Measurements from ENCODE around the gene E2F7.
"Not testable (repeated sequence)": the region's sequence is repeated elsewhere in the genome, so short reads cannot be mapped to it uniquely, and the experiment has no call there.

E2F7 gene

GRCh38 chr12:77092227-77092626 lies 26.9 kb upstream of the E2F7 start:
- H3K79me2 ChIP-seq (ENCODE audit: control insufficient read depth, insufficient read depth, low read length, unreplicated experiment); H3K27ac ChIP-seq (ENCODE audit: low read depth, low read length); H3K36me3 ChIP-seq (ENCODE audit: insufficient read depth, low read length); H3K4me1 ChIP-seq (ENCODE audit: control insufficient read depth, insufficient read depth, low read length, unreplicated experiment); H3K4me3 ChIP-seq (ENCODE audit: low read depth, low read length); H3K27me3 ChIP-seq (ENCODE audit: insufficient read depth, low read length); H2AFZ ChIP-seq (ENCODE audit: low read length, unreplicated experiment): not testable (repeated sequence)

DNA sequence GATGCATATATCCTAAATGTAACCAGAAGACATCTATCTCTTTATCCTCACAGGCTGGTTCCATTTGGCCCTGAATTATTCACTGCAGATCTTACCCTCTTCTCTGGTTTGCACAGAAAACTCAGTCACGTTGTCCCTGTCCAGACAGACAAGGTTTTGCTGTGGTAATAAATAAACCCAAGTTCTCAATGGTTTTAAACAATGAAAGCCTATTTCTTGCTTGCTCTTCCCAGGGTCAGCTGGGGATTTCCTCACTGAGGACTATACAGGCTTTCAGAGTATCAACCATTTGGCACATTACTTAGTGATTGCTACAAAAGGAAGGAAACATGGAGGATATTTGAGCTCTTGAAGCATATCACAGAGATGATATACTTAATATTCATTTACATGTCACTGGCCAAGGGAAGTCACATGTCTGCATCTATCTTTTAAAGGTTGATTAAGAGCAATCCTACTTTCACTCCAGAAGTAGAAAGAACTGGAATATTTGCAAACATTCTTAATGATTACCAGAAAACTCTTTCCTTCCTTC lies 24.4 kb upstream of the E2F7 start:
- no peaks in the 10 kb centered on the region for H3K36me3 ChIP-seq (ENCODE audit: insufficient read depth, low read length)
- no peak overlapping the region for H3K27ac ChIP-seq (ENCODE audit: low read depth, low read length)
- no peak overlapping the region for H2AFZ ChIP-seq (ENCODE audit: low read length, unreplicated experiment)
- no peak overlapping the region for H3K4me3 ChIP-seq (ENCODE audit: low read depth, low read length)
- no peaks in the 10 kb centered on the region for H3K27me3 ChIP-seq (ENCODE audit: insufficient read depth, low read length)
- H3K79me2 ChIP-seq (ENCODE audit: control insufficient read depth, insufficient read depth, low read length, unreplicated experiment) = no peaks in the 10 kb centered on the region
- no peaks in the 10 kb centered on the region for H3K4me1 ChIP-seq (ENCODE audit: control insufficient read depth, insufficient read depth, low read length, unreplicated experiment)

DNA sequence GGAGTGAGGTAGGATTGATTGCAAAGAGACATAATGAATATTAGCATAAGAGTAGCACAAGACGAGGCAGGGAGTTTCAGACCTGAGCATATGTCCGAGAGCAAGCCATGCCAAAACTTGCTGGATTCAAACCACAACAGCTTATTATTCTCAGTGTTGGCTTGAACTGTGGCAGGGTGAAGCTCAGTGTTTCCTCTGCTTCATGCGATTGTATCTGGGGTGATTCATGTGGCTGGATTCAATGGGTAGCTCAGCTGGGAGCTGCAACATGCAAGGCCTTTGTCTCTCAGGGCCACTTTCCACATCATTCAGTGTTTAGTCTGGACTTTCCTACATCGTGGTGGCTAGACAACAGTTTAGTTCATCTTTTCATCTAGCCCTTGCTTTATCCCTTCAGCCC lies 22.1 kb upstream of the E2F7 start:
- H3K27ac ChIP-seq (ENCODE audit: low read depth, low read length) = no peak overlapping the region
- no peaks in the 10 kb centered on the region for H3K4me1 ChIP-seq (ENCODE audit: control insufficient read depth, insufficient read depth, low read length, unreplicated experiment)
- no peaks in the 10 kb centered on the region for H3K79me2 ChIP-seq (ENCODE audit: control insufficient read depth, insufficient read depth, low read length, unreplicated experiment)
- H3K27me3 ChIP-seq (ENCODE audit: insufficient read depth, low read length) = no peaks in the 10 kb centered on the region
- H3K4me3 ChIP-seq (ENCODE audit: low read depth, low read length) = no peak overlapping the region
- H3K36me3 ChIP-seq (ENCODE audit: insufficient read depth, low read length) = no peaks in the 10 kb centered on the region
- H2AFZ ChIP-seq (ENCODE audit: low read length, unreplicated experiment) = no peak overlapping the region

GRCh38 chr12:77082021-77082420 lies 16.7 kb upstream of the E2F7 start:
- Histone ChIP-seq H3K27me3 (ENCODE audit: insufficient read depth, low read length) (no peaks in the 10 kb centered on the region), H3K36me3 (ENCODE audit: insufficient read depth, low read length) (no peaks in the 10 kb centered on the region), H3K4me1 (ENCODE audit: control insufficient read depth, insufficient read depth, low read length, unreplicated experiment) (no peaks in the 10 kb centered on the region), H3K4me3 (ENCODE audit: low read depth, low read length) (no peak overlapping the region), H3K79me2 (ENCODE audit: control insufficient read depth, insufficient read depth, low read length, unreplicated experiment) (no peaks in the 10 kb centered on the region), H2AFZ (ENCODE audit: low read length, unreplicated experiment) (no peak overlapping the region), H3K27ac (ENCODE audit: low read depth, low read length) (no peak overlapping the region)

DNA sequence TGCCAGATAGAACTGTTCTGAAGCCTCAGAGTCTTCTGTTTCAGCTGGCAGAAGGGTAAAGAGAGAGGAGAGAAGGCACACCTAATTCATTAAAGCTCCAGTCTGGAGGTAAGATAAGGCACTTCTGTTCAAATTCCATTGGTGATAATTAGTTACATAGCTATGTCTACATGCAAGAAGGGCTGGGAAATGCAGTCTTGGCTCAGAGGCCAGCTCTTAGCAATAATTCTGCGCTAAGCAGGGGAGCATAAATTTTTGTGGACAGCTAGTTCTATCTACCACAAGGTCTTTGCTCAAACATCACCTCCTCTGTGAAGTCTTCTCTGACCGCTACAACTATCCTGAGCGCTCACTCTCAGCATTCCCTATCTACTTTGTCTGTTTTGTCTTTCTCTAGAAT lies 14.3 kb upstream of the E2F7 start:
- no peaks in the 10 kb centered on the region for H3K79me2 ChIP-seq (ENCODE audit: control insufficient read depth, insufficient read depth, low read length, unreplicated experiment)
- no peak overlapping the region for H3K27ac ChIP-seq (ENCODE audit: low read depth, low read length)
- no peaks in the 10 kb centered on the region for H3K27me3 ChIP-seq (ENCODE audit: insufficient read depth, low read length)
- H3K4me1 ChIP-seq (ENCODE audit: control insufficient read depth, insufficient read depth, low read length, unreplicated experiment) = no peaks in the 10 kb centered on the region
- no peaks in the 10 kb centered on the region for H3K36me3 ChIP-seq (ENCODE audit: insufficient read depth, low read length)
- no peak overlapping the region for H3K4me3 ChIP-seq (ENCODE audit: low read depth, low read length)
- H2AFZ ChIP-seq (ENCODE audit: low read length, unreplicated experiment) = no peak overlapping the region

GRCh38 chr12:77078231-77078630 lies 12.9 kb upstream of the E2F7 start:
- Histone ChIP-seq H2AFZ (ENCODE audit: low read length, unreplicated experiment) (no peak overlapping the region), H3K4me1 (ENCODE audit: control insufficient read depth, insufficient read depth, low read length, unreplicated experiment) (no peaks in the 10 kb centered on the region), H3K27me3 (ENCODE audit: insufficient read depth, low read length) (no peaks in the 10 kb centered on the region), H3K79me2 (ENCODE audit: control insufficient read depth, insufficient read depth, low read length, unreplicated experiment) (no peaks in the 10 kb centered on the region), H3K36me3 (ENCODE audit: insufficient read depth, low read length) (no peaks in the 10 kb centered on the region), H3K27ac (ENCODE audit: low read depth, low read length) (no peak overlapping the region), H3K4me3 (ENCODE audit: low read depth, low read length) (no peak overlapping the region)

DNA sequence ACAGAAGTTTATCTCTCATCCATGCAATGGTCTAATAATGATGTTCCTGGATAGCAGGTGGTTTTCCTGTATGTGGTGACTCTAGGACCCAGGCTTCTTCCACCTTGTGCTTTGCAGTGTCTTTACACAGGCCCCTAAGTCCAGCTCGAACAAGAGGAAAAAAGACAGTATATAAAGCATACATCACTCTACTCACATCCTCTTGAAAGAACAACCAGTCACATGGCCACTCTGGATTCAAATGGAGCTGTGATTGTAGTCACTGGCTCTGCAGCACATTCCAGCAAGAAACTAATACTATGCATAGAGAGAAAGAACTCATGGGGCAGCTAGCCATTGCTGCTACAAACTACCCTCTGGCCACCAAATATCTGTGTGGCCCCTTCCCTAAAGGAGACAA lies 11.5 kb upstream of the E2F7 start:
- H2AFZ ChIP-seq (ENCODE audit: low read length, unreplicated experiment) = no peak overlapping the region
- H3K4me3 ChIP-seq (ENCODE audit: low read depth, low read length) = no peak overlapping the region
- no peaks in the 10 kb centered on the region for H3K36me3 ChIP-seq (ENCODE audit: insufficient read depth, low read length)
- peaks cover 7% of the 10 kb centered on the region for H3K4me1 ChIP-seq (ENCODE audit: control insufficient read depth, insufficient read depth, low read length, unreplicated experiment)
- no peak overlapping the region for H3K27ac ChIP-seq (ENCODE audit: low read depth, low read length)
- H3K79me2 ChIP-seq (ENCODE audit: control insufficient read depth, insufficient read depth, low read length, unreplicated experiment) = no peaks in the 10 kb centered on the region
- no peaks in the 10 kb centered on the region for H3K27me3 ChIP-seq (ENCODE audit: insufficient read depth, low read length)

GRCh38 chr12:77073894-77074293 lies 8.5 kb upstream of the E2F7 start:
- peaks cover 19% of the 10 kb centered on the region for H3K4me1 ChIP-seq (ENCODE audit: control insufficient read depth, insufficient read depth, low read length, unreplicated experiment)
- H3K27me3 ChIP-seq (ENCODE audit: insufficient read depth, low read length); H3K79me2 ChIP-seq (ENCODE audit: control insufficient read depth, insufficient read depth, low read length, unreplicated experiment); H3K4me3 ChIP-seq (ENCODE audit: low read depth, low read length); H3K36me3 ChIP-seq (ENCODE audit: insufficient read depth, low read length); H2AFZ ChIP-seq (ENCODE audit: low read length, unreplicated experiment); H3K27ac ChIP-seq (ENCODE audit: low read depth, low read length): not testable (repeated sequence)

- Histone ChIP-seq H3K36me3 (ENCODE audit: insufficient read depth, low read length) (no peaks in the 10 kb centered on the region), H3K27me3 (ENCODE audit: insufficient read depth, low read length) (no peaks in the 10 kb centered on the region), H3K4me1 (ENCODE audit: control insufficient read depth, insufficient read depth, low read length, unreplicated experiment) (peaks cover 19% of the 10 kb centered on the region), H2AFZ (ENCODE audit: low read length, unreplicated experiment) (no peak overlapping the region), H3K79me2 (ENCODE audit: control insufficient read depth, insufficient read depth, low read length, unreplicated experiment) (no peaks in the 10 kb centered on the region), H3K4me3 (ENCODE audit: low read depth, low read length) (no peak overlapping the region), H3K27ac (ENCODE audit: low read depth, low read length) (no peak overlapping the region)
Observed at GRCh38 chr12:77072833-77073495, 7.6 kb upstream of the E2F7 start.

DNA sequence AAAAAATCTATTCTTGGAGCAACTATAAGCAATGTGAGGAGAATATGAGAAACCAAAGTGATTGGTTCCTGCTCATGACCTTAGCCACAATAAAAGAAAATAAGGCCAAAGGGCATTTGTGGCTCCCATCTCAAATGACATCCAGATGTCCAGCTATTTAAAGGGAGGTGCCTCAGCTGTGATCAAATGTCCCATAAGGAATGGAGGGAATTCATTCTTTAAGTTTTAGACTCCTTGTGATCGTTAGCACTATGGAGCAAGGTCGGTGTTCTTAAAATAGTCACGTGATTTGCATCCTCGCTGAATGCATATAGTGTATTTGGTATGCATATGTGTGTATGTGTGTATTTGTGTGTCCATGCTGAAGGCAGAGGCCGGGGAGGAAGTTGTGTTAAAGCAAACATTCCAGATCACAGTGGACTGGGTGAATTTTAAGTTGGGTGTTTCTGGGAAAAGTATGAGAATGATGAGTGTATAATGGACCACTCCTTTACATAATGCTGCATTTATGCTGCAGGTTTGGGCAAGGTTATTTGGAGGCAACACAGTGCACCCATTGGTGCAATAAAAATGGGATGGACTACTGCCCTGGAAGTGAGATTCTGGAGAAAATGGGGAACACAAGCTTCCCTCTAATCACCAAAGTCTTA lies 5.6 kb upstream of the E2F7 start:
- Histone ChIP-seq H3K36me3 (ENCODE audit: insufficient read depth, low read length) (no peaks in the 10 kb centered on the region), H2AFZ (ENCODE audit: low read length, unreplicated experiment) (no peak overlapping the region), H3K27ac (ENCODE audit: low read depth, low read length) (no peak overlapping the region)

GRCh38 chr12:77070382-77070781 lies 5.0 kb upstream of the E2F7 start:
- Histone ChIP-seq H3K27ac (ENCODE audit: low read depth, low read length) (no peak overlapping the region), H3K4me3 (ENCODE audit: low read depth, low read length) (no peak overlapping the region), H3K4me1 (ENCODE audit: control insufficient read depth, insufficient read depth, low read length, unreplicated experiment) (peaks cover 25% of the 10 kb centered on the region), H2AFZ (ENCODE audit: low read length, unreplicated experiment) (no peak overlapping the region), H3K27me3 (ENCODE audit: insufficient read depth, low read length) (no peaks in the 10 kb centered on the region), H3K36me3 (ENCODE audit: insufficient read depth, low read length) (no peaks in the 10 kb centered on the region), H3K79me2 (ENCODE audit: control insufficient read depth, insufficient read depth, low read length, unreplicated experiment) (no peaks in the 10 kb centered on the region)

More for the DNA sequence above, 5.6 kb upstream of the E2F7 start:
- Histone ChIP-seq H3K27me3 (ENCODE audit: insufficient read depth, low read length) (no peaks in the 10 kb centered on the region), H3K79me2 (ENCODE audit: control insufficient read depth, insufficient read depth, low read length, unreplicated experiment) (no peaks in the 10 kb centered on the region), H3K4me1 (ENCODE audit: control insufficient read depth, insufficient read depth, low read length, unreplicated experiment) (peaks cover 25% of the 10 kb centered on the region), H3K4me3 (ENCODE audit: low read depth, low read length) (no peak overlapping the region)
